Measurements from ENCODE around the gene HSPB6. TPM values are rescaled to one million over a fixed set of nuclear protein-coding genes. Genes with fewer than 3 reads are reported as not detected.

HSPB6 gene
- total RNA-seq, 1 donor from 2014 or later = 0.60 TPM

- Mint-ChIP-seq H3K9me3 (no peaks in the 10 kb centered on the region), H3K4me1 (ENCODE audit: unreplicated experiment) (peaks cover 9% of the 10 kb centered on the region), H3K27ac (peak overlapping the region; percentile 97), H3K36me3 (peaks cover 7% of the 10 kb centered on the region), H3K27me3 (peaks cover 14% of the 10 kb centered on the region), H3K4me3 (peak overlapping the region; percentile 99)
- TF ChIP-seq, protein P1, sequence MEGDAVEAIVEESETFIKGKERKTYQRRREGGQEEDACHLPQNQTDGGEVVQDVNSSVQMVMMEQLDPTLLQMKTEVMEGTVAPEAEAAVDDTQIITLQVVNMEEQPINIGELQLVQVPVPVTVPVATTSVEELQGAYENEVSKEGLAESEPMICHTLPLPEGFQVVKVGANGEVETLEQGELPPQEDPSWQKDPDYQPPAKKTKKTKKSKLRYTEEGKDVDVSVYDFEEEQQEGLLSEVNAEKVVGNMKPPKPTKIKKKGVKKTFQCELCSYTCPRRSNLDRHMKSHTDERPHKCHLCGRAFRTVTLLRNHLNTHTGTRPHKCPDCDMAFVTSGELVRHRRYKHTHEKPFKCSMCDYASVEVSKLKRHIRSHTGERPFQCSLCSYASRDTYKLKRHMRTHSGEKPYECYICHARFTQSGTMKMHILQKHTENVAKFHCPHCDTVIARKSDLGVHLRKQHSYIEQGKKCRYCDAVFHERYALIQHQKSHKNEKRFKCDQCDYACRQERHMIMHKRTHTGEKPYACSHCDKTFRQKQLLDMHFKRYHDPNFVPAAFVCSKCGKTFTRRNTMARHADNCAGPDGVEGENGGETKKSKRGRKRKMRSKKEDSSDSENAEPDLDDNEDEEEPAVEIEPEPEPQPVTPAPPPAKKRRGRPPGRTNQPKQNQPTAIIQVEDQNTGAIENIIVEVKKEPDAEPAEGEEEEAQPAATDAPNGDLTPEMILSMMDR (conservative IDR thresholded peaks at IDR 0.05) = no peak
- no peak for DNase-seq (ENCODE audit: extremely low spot score, unreplicated experiment)
These were observed 461 bp upstream of the HSPB6 start for GRCh38 chr19:35757231-35757748.

DNA sequence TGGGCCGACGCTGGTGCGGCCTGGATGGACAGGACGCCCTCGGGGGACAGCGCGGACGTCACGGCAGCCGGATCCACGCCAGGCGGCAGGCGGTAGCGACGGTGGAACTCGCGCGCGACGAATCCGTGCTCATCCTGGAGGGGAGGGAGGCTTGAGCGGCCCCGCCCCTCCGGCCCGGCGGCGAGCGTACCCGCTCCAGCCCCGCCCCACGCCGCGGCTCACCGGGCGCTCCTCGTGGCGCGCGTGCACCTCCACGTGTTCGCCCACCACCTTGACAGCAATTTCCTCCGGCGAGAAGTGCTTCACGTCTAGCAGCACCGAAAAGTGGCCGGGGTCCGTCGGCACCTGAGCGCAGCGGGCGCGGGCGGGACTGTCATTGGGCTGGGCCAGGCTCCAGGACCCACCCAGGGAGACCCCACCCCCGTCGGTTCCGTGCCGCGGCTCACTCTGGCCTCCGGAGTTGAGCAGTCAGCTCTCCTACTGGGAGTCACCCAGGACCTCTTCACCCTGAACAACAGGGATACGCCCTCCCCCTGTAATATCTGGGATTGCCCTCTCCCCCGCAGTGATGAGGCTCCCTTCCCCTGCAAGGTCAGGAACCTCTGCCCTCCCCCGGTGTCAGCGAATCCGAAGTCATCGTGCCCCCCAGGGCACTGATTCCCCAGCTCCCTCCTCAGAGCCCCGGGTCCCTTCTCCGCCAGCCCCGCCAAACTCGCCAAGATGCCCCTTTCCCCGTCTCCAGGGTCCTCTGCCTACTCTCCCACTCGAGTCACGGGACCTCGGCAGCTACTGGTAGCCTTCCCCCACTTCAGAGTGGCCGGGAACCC lies 1.1 kb downstream of the HSPB6 start:
- TF ChIP-seq, protein P1 (conservative IDR thresholded peaks at IDR 0.05) = no peak
- Mint-ChIP-seq H3K36me3 (peaks cover 4% of the 10 kb centered on the region), H3K4me1 (ENCODE audit: unreplicated experiment) (peaks cover 9% of the 10 kb centered on the region), H3K27ac (peak overlapping the region; percentile 66), H3K4me3 (peak overlapping the region; percentile 77), H3K9me3 (no peaks in the 10 kb centered on the region), H3K27me3 (peaks cover 14% of the 10 kb centered on the region)
- DNase-seq (ENCODE audit: extremely low spot score, unreplicated experiment) = no peak

- Mint-ChIP-seq H3K4me3 (peak overlapping the region; percentile 65), H3K27ac (peak overlapping the region; percentile 62), H3K36me3 (peaks cover 4% of the 10 kb centered on the region), H3K9me3 (no peaks in the 10 kb centered on the region), H3K4me1 (ENCODE audit: unreplicated experiment) (peaks cover 9% of the 10 kb centered on the region), H3K27me3 (peaks cover 14% of the 10 kb centered on the region)
- TF ChIP-seq, protein P1 (conservative IDR thresholded peaks at IDR 0.05) = no peak
- DNase-seq (ENCODE audit: extremely low spot score, unreplicated experiment) = no peak
These were observed 1.7 kb downstream of the HSPB6 start for GRCh38 chr19:35755131-35755549.

GRCh38 chr19:35754370-35755130 lies 2.3 kb downstream of the HSPB6 start:
- Mint-ChIP-seq H3K27ac (peak overlapping the region; percentile 62), H3K27me3 (peaks cover 14% of the 10 kb centered on the region), H3K4me1 (ENCODE audit: unreplicated experiment) (peaks cover 9% of the 10 kb centered on the region), H3K36me3 (peaks cover 4% of the 10 kb centered on the region), H3K4me3 (peak overlapping the region; percentile 65), H3K9me3 (no peaks in the 10 kb centered on the region)
- TF ChIP-seq, protein P1 (conservative IDR thresholded peaks at IDR 0.05) = no peak
- DNase-seq (ENCODE audit: extremely low spot score, unreplicated experiment) = no peak

DNA sequence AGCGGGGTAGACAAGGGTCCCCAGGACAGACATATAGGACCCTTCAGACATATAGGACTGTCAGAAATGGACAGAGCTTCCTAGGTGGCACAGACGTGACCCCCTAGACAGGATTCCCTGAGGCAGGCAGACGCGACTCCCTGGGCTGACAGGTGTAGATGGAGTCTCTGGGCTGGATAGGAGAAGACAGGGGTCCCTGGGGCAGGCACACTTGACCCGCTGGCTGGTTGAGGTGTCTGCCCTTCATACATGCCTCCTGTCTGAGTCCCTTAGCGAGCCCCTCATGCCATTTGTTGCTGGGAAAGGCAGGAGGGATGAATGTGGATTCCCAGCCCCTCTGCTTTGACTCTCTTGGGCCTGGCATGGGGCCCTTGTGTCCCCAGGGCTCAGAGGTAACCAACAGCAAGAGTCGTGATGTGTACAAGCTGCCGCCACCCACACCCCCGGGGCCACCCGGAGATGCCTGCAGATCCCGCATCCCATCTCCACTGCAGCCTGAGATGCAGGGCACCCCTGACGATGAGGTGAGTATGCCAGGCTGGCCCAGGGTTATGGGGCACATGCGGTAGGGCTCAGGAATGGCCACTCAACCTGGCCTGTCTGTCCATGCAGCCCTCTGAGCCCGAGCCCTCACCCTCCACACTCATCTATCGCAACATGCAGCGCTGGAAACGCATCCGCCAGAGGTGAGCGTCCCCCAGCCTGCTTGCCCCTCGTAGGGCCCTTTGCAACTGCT lies 3.0 kb downstream of the HSPB6 start:
- DNase-seq (ENCODE audit: extremely low spot score, unreplicated experiment) = no peak
- H3K27ac Mint-ChIP-seq = no peak overlapping the region
- TF ChIP-seq, protein P1 (conservative IDR thresholded peaks at IDR 0.05) = no peak
- H3K36me3 Mint-ChIP-seq = peaks cover 4% of the 10 kb centered on the region
- H3K27me3 Mint-ChIP-seq = peaks cover 14% of the 10 kb centered on the region
- no peaks in the 10 kb centered on the region for H3K9me3 Mint-ChIP-seq
- H3K4me3 Mint-ChIP-seq = no peak overlapping the region
- H3K4me1 Mint-ChIP-seq (ENCODE audit: unreplicated experiment) = peaks cover 13% of the 10 kb centered on the region
